NCI-H187 (cell line): ENCODE data around the gene SLC35F4.
"Not testable (repeated sequence)": the region's sequence is repeated elsewhere in the genome, so short reads cannot be mapped to it uniquely, and the experiment has no call there.

ENCODE experiments used
- DNase-seq, 2 experiments: peaks; one replicate each; lab custom pipeline; 2025; lab: John Stamatoyannopoulos, UW

SLC35F4 gene

DNA sequence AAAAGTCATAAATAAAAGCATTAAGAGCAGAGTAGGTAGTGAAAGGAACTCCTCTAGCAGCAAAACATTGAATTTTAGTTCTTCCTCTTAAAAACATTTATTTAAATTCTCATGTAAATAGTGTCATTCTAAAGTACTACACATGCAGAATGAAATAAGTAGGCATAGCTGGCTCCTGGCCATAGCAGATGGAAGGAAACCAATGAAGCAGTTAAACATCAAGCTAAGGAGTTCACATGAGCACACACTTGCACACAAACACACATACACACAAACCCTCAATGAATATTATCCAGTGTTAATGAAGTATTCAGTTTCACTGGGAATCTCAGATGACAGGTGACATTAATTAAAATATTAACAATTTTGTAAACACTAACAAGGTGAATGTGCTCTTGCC, 69.3 kb downstream of the SLC35F4 start:
- no peak for DNase-seq

DNA sequence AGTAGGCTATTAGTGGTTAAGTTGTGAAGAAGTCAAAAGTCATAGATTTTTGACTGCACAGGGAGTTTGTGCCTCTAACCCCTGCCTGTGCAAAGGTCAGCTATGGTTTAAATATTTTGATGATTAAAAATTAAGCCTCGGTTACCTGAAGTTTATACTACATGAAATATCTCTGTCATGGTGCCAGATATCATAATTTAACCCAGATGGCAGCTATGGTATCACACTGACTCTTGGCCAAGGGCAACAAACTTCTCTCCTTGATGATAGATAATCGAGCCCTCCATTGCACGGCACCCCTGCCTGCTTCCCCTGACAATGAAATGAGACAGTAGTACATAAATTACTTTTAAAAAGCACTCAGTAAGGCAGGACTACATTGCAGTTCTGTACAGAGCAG, 80.8 kb downstream of the SLC35F4 start:
- DNase-seq, result no peak

DNA sequence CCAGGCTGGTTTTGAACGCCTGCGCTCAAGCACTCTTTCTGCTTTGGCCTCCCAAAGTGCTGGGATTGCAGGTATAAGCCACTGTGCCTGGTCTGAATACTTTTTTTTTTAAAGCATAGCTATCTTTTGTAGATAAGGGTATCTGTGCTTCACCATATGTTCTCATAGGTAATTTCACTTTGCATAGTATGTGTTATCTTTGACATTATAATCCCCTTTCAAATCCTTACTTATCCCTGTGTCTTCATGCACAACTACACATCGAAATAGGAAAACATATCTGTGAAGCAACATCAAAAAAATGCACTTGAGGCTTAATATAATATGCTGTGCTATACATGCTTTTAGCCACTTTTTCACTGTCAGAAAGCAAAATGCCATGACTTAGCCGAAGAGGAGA, 94.1 kb downstream of the SLC35F4 start:
- no peak for DNase-seq

DNA sequence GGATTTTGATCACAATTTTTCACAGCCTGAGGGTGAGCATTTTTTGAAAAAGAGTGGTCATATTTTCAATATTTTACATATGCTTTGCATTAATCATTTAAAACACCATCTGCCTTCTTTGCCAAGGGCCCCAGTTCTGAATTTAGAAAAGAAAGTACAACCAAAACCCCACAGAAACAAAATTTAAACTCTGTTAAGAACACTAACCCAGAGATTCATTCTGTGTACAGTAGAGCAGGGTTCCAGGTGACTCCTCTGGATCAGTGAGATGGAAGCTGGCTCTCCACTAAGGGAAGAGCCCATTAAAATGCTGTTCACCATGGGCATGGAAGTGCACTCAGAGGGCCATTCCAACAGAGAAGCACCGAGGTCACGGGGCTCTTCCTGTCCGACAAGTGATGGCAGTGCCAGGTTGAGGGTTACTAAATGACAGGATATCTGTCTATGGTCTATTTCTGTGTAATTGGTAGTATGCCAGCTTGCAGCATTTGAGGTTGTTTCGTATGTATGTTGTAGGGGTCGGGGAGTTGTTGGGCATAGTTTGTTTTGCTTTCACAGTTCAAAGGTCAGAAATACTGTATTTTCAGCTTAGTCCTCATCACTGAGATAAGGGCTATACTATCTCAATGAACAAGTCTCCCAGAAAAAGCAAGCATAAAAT, 95.9 kb downstream of the SLC35F4 start:
- DNase-seq, result no peak

DNA sequence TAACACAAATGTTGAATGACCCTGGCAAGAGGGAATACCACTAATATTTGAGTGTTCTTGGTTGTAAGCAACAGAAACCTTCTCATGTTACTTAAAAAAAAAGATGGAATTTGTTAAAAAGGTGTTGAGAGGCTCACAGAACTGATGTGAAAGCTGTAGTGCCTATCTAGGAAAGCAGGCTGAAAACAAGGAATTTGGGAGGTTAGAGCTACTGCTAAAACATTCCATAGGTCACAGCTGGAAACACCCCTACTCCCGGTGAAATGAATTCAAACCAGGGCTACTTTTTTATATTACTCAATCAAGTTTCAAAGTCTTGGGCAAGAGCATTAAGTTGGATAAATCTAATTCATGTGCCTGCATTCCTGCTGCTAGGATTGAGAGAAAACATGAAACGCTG, 104.1 kb downstream of the SLC35F4 start:
- DNase-seq, result no peak

DNA sequence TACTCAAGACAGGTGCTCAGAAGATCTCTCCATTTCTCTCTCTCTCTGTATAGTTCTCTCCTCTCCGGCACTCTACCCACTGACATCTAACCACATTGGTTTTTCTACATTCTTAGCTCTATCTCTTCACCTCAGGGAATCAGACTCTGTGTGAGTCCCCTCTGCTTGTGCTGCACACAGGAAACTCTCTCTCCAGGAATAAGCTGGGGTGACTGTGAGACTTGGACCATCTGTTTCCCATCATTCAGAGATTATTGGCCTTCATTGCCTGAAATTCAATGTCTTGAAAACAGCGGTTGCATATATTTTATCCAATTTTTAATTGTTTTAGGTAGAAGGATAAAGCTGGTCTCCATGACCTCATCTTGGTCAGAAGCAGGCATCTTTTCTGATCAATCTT, 105.0 kb downstream of the SLC35F4 start:
- no peak for DNase-seq

DNA sequence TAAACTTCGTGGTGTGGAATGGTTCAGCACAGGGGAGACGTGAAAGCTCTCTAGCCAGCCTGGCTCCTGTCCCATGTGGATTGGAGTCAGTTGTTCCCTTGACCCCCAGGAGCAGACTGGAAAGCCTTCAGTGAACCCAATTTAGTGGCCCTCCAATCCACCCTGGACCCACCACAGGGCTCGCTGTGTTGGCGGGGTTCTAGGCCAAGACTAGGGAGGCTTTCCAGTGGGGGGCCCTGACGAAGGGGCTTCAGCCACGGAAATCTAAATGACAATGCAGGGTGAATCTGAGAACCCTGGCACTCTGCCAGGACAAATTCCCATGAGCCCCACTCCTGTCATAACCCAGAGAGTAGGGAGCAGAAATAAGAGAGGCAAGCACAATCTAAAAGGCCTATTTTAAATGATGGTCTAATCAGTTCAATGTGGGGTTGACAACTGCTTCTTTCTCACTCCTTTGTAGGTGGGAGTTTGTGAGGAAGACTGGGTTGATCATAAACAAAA, 110.8 kb downstream of the SLC35F4 start:
- DNase-seq, result peak in 1 of 2 experiments; percentile 7

DNA sequence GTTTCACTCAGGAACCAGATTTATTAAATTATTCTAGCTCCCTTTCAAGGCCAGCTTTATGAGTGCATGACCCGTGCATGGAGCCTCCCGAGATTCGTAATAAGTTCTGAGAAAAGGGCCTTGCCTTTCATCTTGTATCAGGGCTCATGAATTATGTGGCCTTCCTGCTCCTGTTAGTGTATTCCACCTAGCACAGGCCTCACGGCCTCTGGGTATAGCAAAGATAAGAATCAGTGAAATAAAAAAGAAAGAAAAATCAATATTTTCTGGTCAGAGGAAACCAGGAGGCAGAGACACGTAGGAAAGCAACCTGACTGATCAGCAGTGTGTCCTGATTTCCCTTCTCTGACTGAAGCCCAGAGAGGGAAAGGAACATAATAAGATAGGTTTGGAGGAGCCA, 111.4 kb downstream of the SLC35F4 start:
- DNase-seq, result no peak

DNA sequence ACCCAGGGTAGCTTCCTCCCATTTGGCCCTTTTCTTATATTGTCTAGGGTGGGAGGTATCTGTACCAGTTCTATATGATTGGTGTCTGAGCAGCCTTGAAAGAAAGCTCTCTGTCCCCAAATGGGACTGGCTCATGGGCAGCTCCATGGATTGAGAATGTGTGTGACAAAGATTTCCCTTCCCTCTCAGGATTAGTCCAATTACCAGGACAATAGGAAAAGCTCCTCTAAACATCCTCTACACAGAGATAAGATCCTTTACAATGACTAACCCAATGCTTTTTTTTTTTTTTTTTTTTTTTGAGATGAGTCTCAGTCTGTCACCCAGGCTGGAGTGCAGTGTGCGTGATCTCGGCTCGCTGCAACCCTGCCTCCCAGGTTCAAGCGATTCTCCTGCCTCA, 112.1 kb downstream of the SLC35F4 start:
- DNase-seq, result no peak

DNA sequence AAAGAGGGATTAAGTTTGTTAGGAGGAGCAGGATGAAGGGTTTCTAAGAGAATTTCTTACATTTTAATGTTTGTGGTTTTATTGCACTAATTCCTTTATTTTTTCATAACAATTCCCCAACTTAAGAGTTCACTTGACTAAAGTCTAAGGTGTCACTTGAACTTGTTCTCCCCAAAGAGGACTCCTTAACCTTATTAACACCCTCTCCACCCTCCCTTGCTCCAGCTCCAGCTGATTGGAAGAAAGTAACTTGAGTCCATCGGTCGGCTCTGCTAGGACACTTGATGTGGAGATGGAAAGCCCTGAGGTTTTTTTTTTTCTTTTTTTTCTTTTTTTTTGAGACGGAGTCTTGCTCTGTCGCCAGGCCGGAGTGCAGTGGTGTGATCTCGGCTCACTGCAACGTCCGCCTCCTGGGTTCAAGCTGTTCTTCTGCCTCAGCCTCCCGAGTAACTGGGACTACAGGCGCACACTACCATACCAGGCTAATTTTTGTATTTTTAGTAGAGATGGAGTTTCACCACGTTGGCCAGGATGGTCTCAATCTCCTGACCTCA, 113.7 kb downstream of the SLC35F4 start:
- not testable (repeated sequence) for DNase-seq

DNA sequence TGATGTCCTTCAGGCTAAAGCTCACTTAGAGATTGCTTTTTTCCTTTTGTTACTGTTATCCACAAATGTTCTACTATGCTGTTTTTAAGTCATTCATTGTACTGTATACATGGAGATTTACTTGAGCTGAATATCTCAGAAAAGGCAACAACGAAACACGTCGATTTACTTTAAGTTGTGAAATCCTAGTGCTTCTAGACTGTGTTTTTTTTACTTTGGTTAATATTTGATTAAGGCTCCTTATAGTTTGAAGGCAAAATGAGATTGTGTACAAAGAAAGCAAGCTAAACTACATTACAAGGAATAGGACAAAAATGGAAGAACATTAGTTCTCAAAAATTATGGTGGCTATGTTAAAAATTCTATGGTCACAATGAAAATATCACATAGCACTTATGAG, 114.5 kb downstream of the SLC35F4 start:
- no peak for DNase-seq

DNA sequence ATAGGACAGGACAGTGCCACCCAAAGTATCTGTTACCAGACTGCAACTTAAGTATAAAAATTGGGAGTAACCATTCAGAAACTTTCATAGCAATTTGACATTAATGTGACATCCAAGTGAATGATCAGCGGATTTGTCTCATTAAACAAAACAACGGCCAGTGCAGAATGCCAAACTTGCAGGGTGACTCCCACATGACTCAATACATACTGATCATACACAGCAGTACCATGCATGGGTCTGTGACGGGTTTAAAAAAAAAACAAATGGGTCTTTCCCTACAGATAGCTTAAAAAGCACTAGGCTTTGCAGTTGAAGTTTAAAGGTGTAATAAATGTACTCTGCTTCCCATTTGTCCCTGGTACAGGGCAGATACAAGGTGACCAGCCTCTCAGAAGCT, 116.6 kb downstream of the SLC35F4 start:
- DNase-seq, result no peak

DNA sequence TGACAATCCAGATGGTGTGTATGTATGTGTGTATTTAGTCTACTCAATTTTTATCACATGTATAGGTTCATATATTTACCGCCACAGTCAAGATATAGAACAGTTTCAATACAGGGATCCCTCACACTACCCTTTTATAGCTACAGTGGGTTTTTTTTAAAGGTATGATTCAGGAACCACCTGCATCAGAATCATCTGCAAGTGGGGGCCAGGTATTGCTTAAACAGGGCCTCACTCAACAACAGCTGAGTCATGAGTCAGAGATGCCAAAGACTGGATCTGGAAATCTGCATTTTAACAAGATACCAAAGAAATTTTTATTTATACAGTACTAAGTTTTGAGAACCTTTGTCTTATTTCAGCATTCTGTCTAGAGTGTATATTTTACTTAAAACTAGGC, 117.6 kb downstream of the SLC35F4 start:
- no peak for DNase-seq

DNA sequence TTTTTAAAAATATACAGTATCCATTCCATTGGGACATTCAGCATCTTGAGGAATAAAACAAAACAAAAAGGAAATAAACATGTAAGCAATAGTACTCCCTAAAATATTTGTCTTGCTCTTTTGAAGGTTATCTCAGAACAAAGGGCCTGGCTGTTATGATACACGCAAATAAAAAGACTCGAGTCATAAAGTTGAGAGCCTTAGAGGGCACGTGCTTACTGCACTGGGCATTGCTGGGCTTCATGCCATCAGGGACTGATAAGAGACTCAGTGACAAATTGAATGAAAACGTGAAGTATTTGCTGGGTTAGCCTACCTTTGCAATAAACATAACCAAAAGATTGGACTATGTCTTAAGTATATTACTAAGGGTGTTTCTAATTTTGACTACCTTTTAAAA, 118.9 kb downstream of the SLC35F4 start:
- DNase-seq, result no peak

DNA sequence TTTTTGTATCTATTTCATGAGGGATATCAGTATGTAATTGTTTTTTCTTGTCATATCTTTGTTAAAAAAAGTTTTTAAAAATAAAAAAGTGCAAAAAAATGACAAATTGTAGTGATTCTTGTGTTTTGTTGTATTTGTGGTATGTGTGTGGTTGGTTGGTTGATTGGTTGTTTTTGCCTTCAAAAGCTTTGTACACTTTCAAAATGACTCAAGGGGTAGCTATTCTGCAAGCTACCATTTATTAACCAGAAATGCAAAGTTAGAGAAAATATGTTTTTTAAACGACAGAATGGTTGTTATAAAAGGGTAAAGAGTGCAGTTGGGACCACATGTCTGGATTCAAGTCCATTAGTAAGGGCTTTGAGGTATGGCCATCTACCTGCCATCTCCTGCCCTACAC, 119.3 kb downstream of the SLC35F4 start:
- DNase-seq, result no peak

DNA sequence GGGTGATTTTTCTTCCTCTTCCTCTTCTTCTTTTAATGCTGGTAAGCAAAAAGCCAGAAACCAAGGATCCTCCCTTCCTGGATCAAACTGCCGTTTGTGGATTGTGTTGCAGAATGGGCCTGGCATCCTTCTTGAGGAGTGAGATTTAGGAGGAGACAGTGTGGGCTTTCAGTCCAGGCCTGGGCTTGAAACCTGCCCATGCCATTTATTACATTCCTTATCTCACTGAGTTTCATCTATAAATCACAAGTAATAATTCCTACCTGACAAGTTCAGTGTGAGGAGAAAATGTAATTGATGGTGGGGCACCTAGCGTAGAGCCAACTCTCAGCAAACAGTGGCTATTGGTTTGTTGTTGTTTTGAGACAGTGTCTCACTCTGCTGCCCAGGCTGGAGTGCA, 126.4 kb downstream of the SLC35F4 start:
- no peak for DNase-seq

DNA sequence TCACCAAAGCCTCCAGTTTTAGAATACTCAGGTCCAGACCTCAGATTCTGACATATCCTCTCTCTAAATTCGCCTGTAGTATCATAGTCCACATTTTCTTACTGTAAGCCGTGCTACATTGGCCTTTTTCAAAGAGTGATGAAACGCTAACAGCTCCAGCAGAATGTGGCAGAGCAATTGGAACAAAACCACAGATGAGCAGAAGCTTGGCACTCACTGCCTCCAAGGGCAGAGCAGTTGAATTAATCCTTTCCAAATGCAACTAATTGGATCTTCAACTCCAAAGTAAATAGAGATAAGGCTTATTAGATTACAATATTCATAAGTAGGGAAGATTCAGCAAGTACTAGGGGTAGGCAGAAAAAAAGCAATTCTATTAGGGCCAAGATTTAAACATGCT, 128.3 kb downstream of the SLC35F4 start:
- DNase-seq, result no peak

DNA sequence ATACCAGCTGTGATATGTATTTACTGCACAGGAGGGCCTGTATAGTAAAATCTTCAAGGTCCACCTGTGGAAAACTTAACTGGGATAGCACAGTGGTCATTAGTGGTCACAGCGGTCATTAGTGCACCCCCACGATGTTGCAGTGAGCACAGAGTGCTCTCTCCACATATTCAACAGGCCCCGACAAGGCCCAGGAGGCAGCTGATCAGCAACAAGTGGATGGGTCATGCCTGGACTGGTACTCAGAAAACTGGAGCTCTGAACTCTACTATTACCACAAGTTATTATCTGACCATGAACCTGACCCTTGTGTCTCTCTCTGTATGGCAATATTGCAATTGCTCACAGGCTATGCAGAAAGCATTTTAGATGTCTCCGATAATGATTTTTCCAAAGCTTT, 129.5 kb downstream of the SLC35F4 start:
- no peak for DNase-seq

DNA sequence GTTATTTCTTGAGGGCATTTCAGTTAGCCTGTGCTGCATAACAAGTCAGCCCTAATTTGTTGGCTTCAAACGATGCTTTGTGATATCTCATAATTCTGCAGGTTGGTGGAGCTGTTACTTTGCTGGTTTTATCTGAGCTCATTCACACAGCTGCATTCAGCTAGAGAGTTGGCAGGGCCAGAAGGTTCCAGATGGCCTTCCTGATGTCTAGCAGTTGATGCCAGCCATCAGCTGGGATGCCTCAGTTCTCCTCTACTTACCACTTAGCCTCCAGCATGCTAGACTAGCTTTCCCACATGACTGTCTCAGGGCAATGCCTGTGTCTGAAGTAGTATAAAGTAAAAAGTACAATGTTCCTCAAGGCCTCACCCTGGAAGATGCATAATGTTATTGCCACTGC, 130.6 kb downstream of the SLC35F4 start:
- no peak for DNase-seq

DNA sequence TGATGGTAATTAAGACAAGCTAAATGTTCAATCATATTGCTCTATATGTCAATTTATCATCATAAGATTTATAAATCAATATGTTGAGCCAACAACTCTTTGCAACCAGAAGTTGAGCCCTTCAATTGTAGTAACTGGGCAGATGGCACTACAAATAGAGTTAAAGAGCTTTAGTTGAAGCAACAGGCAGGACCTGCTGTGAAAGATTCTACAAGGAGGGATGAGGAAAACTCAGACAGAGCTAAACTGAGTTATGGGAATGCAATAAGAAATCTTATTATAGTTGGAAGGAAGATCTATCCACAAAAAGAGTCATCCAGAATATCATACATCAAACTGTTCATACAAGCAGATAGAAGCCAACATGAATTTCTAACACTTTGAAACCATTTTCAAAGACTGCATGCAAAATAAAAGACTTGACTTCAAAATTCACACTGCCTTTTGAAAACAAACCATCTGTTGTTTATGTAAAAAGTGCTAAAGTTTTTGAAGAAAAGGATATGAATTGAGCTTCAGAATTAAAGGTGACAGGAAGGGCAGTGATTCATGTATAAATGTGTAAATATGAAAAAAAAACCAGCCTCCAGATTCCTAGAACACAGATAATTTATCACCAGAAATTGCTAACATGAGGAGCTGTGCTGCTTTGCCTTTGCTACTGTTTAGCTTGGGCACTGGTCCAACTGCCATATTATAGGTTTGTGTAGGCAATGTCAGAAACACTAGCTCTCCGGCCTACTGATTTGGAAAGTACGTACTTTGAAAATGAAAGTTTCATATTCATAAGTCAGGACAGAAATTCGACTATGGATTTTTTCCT, 133.2 kb downstream of the SLC35F4 start:
- no peak for DNase-seq

DNA sequence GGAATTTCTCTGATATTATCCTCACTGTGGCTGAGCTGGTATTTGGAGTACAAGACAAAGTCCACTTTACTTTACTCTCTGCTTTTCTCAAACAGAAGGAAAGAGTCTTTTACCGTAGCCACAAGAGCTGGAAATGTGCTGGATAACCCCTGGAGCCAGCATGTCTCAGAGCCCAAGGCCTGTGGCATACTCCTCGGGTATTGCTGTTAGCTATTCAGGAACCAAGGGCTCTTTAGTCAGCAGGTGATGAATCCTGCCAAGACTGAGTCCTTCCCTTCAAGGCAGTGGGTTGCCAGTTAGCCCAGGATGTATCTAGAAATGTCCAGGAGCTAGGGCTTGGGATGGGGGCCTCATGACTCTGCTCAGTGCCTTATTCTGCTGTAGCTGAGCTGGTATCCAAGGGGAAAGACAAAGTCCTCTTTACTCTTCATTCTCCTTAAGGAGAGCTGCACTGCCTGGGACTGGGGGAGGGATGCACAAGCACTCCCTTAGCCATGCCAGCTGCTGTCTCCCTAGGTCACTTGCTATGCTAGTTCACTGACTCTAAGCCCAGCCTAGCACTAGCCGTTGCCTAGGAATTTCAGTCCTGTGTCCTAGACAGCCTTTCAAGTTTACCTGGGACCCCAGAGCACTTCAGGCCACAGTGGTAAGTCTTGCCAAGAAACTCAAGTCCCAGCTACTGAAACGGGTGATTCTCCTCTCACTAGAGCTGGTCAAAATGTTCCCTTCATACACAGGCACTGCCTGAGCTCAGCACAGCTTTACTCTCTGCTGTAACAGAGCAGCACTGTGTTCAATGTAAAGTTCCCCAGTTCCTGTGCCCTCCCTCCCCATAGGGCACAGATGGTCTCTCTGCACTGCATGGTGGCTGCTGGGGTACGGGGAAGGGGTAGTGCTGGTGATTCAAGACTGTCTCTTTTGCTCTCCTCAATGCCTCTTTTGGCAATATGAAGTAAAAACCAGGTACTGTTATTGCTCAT, 136.4 kb downstream of the SLC35F4 start:
- no peak for DNase-seq
